BE2C (cell line): ENCODE results near the gene NREP.

ENCODE experiments used
- DNase-seq: peaks from one replicate; pipeline ENCODE4 v3.0.0-alpha.2; 2020
- H3K27me3 ChIP-seq: fragments of 250-450 bp; sonication (Bioruptor Pico); 2 replicates; pipeline ENCODE4 v1.5.1; 2020; ENCODE audit warnings: mild to moderate bottlenecking
- H3K36me3 ChIP-seq: fragments of 250-450 bp; sonication (Bioruptor Pico); 2 replicates; pipeline ENCODE4 v1.5.1; 2020; ENCODE audit warnings: mild to moderate bottlenecking
- H3K4me1 ChIP-seq: fragments of 250-450 bp; sonication (Bioruptor Pico); 2 replicates; pipeline ENCODE4 v1.5.1; 2020
- H3K4me3 ChIP-seq: 2 replicates; pipeline ENCODE4 v1.5.1; 2011; ENCODE audit warnings: low read depth, low read length
- H3K9me3 ChIP-seq: fragments of 250-450 bp; sonication (Bioruptor Pico); 2 replicates; pipeline ENCODE4 v1.5.1; 2020
- TF ChIP-seq, protein P1 (sequence below): IDR thresholded peaks from 2 replicates; pipeline ENCODE4 v1.5.1; 2012; ENCODE audit warnings: mild to moderate bottlenecking, low read depth, low read length

Gene NREP

GRCh38 chr5:111772456-111773122 is 15.6 kb upstream of the NREP start:
- Histone ChIP-seq H3K4me3 (no peak overlapping the region), H3K27me3 (no peaks in the 10 kb centered on the region), H3K4me1 (0 out of 2 replicates have a peak, but pooled peaks cover 8% of the 10 kb centered on the region), H3K36me3 (no peaks in the 10 kb centered on the region), H3K9me3 (no peaks in the 10 kb centered on the region)
- TF ChIP-seq, protein P1, sequence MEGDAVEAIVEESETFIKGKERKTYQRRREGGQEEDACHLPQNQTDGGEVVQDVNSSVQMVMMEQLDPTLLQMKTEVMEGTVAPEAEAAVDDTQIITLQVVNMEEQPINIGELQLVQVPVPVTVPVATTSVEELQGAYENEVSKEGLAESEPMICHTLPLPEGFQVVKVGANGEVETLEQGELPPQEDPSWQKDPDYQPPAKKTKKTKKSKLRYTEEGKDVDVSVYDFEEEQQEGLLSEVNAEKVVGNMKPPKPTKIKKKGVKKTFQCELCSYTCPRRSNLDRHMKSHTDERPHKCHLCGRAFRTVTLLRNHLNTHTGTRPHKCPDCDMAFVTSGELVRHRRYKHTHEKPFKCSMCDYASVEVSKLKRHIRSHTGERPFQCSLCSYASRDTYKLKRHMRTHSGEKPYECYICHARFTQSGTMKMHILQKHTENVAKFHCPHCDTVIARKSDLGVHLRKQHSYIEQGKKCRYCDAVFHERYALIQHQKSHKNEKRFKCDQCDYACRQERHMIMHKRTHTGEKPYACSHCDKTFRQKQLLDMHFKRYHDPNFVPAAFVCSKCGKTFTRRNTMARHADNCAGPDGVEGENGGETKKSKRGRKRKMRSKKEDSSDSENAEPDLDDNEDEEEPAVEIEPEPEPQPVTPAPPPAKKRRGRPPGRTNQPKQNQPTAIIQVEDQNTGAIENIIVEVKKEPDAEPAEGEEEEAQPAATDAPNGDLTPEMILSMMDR = no peak
- DNase-seq = peak; percentile 32

DNA sequence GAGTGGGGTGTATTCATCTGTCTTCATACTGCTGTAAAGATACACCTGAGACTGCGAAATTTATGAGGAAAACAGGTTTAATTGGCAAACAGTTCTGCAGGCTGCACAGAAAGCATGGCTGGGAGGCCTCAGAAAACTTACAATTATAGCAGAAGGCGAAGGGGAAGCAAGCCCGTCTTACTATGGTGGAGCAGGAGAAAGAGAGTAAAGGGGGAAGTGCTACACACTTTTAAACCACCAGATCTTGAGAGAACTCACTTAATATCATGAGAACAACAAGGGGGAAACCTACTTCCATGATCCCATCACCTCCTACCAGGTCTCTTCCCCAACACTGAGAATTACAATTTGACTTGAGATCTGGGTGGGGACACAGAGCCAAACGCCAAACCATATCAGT is 12.5 kb upstream of the NREP start:
- TF ChIP-seq, protein P1 = no peak
- 0 out of 2 replicates have a peak, but pooled peaks cover 7% of the 10 kb centered on the region for H3K4me1 ChIP-seq
- DNase-seq = no peak
- no peaks in the 10 kb centered on the region for H3K27me3 ChIP-seq
- no peaks in the 10 kb centered on the region for H3K9me3 ChIP-seq
- H3K36me3 ChIP-seq = no peaks in the 10 kb centered on the region
- no peak overlapping the region for H3K4me3 ChIP-seq

GRCh38 chr5:111765613-111766571 is 8.9 kb upstream of the NREP start:
- no peak for DNase-seq
- Histone ChIP-seq H3K4me1 (no peaks in the 10 kb centered on the region), H3K27me3 (no peaks in the 10 kb centered on the region), H3K4me3 (no peak overlapping the region), H3K36me3 (no peaks in the 10 kb centered on the region), H3K9me3 (no peaks in the 10 kb centered on the region)
- TF ChIP-seq, protein P1 = no peak

GRCh38 chr5:111764019-111764418 is 7.0 kb upstream of the NREP start:
- TF ChIP-seq, protein P1 = no peak
- Histone ChIP-seq H3K36me3 (no peaks in the 10 kb centered on the region), H3K4me3 (no peak overlapping the region), H3K9me3 (no peaks in the 10 kb centered on the region), H3K4me1 (no peaks in the 10 kb centered on the region), H3K27me3 (no peaks in the 10 kb centered on the region)
- DNase-seq = no peak

DNA sequence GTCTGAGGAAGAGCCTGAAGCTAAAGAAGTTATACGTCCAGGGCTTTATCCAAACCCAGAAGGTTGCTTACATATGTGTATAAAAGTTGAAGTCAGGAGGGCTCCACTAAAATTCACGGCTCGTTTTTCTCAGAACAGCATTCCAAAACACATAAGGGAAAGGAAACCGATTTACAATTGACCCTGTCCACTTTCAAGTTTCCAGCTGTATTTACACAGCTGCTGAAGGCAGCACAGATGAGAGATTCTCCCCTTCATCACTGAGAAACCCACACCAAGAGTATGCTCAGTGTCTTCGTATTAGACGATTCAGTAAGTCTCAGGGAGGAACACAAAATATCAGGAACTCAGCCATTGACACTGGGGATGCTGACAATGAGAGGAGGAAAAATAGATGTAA is 5.9 kb upstream of the NREP start:
- Histone ChIP-seq H3K9me3 (no peaks in the 10 kb centered on the region), H3K4me3 (no peak overlapping the region), H3K36me3 (no peaks in the 10 kb centered on the region), H3K27me3 (no peaks in the 10 kb centered on the region), H3K4me1 (no peaks in the 10 kb centered on the region; the same call in 1 of the 2 replicates)
- TF ChIP-seq, protein P1 = no peak
- DNase-seq = no peak

DNA sequence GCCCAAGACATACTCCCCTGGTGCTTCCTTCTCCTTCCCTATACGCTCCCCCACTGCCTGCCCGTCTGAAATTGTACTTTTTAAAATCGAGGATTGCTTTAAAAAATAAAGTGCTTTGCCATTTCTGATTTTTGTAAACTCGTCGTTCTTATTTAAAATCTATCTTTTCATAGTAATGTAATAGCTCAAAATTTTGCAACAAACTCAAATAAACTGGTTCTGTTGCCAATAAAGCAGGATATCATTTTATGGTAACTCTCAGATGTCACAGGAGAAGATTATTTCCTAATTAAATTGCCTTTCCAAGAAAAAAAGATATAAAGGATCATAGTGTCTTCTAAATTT is 1.3 kb upstream of the NREP start:
- DNase-seq = no peak
- Histone ChIP-seq H3K4me3 (peak overlapping the region; percentile 98), H3K9me3 (no peaks in the 10 kb centered on the region), H3K27me3 (no peaks in the 10 kb centered on the region), H3K36me3 (no peaks in the 10 kb centered on the region), H3K4me1 (no peaks in the 10 kb centered on the region; the same call in 1 of the 2 replicates)
- TF ChIP-seq, protein P1 = no peak
